T-helper 1 cell treated with Interleukin-12 subunit alpha and Interleukin-12 subunit beta and Interleukin-4 antibody, amounts not matched to agents 30 μg/mL and 1 μg/mL, for 36 hours (primary cell): ENCODE measurements around the gene ZNF195.
"Not testable (repeated sequence)": the region's sequence is repeated elsewhere in the genome, so short reads cannot be mapped to it uniquely, and the experiment has no call there.

Experiments used
- H3K27ac Mint-ChIP-seq: one replicate; pipeline ENCODE4 v1.8.0; 2021; ENCODE audit warnings: mild to moderate bottlenecking, mixed read lengths
- H3K27me3 Mint-ChIP-seq: one replicate; pipeline ENCODE4 v1.8.0; 2021; ENCODE audit warnings: low read depth, mixed read lengths
- H3K36me3 Mint-ChIP-seq: one replicate; pipeline ENCODE4 v1.8.0; 2021; ENCODE audit warnings: low read depth, mixed read lengths
- H3K4me1 Mint-ChIP-seq: one replicate; pipeline ENCODE4 v1.8.0; 2021; ENCODE audit warnings: low read depth, mixed read lengths
- H3K4me3 Mint-ChIP-seq: one replicate; pipeline ENCODE4 v1.8.0; 2021; ENCODE audit warnings: mild to moderate bottlenecking, moderate library complexity, mixed read lengths
- H3K9me3 Mint-ChIP-seq: one replicate; pipeline ENCODE4 v1.8.0; 2021; ENCODE audit warnings: mixed read lengths

ZNF195 gene

DNA sequence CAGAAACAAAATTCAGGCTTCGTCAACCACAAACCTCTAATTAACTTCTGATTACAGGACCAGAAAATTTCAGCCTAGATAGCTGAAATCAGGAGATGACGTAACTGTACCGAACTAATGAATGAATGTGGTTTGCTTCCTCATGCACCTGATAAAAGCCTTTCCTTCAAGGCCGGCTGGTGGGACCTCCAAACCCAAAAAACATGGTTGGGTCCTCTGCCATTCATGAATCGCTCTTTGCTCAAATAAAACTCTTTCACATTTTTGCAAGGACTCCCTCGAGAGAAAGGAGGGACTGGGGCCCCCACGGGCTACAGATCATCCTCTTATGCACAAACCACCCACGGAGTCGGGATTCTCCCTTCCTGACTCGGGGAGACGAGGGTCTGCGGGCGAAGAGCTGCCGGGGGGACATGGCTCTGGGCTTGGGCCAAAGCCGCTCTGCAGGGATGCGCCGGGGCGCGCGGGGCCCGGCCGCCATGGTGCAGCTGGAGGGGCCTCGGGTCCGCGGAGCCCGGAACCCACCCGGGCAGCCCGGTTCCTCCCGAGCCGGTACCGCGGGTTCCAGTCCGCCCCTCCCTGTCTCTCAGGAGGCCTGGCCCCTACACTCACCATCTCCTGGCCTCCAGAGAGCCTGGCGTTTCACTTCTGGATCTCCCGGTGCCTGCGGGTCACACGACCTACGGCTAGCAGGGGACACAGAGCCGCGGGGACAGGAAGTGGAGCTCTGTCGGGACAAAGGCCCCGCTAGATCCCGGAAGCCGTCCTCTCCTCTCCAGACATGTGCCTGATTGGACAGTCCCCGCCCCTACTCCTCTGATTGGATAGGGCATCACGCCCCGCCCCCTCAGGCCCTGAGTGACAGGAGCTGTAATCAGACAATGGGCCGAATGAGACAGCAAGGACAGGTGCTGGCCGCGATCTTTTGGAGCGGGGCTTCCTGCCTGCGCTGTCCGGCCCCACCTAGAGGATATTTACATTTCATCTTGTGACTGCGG is at the start of gene ZNF195:
TSS of gene ZNF195 (minus strand) at position 721 of the 998 bp plus-strand sequence. CDS start at position 615, 106 bp downstream.
- Mint-ChIP-seq H3K4me3 (peak within 1 kb of the TSS; percentile 98), H3K9me3 (peaks cover 24% of the 10 kb centered on the region), H3K27ac (peak within 1 kb of the TSS; percentile 98), H3K27me3 (no peaks in the 10 kb centered on the region), H3K4me1 (peaks cover 27% of the 10 kb centered on the region), H3K36me3 (peaks cover 47% of the 10 kb centered on the region)

DNA sequence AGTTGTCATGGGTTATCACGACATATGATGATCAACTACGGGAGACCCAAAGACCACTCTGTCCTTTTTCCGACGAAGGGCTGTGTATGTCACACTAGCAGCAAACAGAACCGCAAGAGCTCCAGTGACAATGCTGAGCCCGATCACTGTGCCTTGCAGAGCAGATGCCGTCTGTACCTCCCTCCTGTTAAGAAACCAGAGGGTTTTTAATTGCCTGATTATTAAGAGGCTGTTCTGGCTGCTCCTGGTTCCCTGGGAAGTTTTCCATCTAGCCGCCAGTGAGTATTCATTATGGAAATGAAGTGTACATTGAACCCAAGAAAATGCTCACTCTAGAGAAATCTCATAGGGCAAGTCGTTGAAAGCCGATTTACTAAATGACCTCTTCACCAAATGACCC is 49.1 kb upstream of the ZNF195 start:
- H3K36me3 Mint-ChIP-seq, H3K9me3 Mint-ChIP-seq, H3K4me3 Mint-ChIP-seq, H3K27ac Mint-ChIP-seq, H3K4me1 Mint-ChIP-seq: not testable (repeated sequence)
- peaks cover 19% of the 10 kb centered on the region for H3K27me3 Mint-ChIP-seq

DNA sequence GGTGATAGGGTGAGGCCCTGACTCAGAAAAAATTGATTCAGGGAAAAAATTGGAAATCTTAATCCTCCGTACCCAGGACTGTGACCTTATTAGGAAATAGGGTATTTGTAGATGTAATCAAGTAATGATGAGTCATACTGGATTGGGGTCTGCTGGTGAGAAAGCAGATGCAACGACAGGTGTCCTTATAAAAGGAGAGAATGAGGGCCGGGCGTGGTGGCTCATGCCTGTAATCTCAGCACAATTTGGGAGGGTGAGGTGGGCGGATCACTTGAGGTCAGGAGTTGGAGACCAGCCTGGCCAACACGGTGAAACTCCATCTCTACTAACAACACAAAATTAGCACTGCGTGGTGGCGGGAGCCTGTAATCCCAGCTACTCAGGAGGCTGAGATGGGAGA is 47.6 kb upstream of the ZNF195 start:
- H3K27ac Mint-ChIP-seq, H3K4me1 Mint-ChIP-seq, H3K36me3 Mint-ChIP-seq, H3K9me3 Mint-ChIP-seq, H3K4me3 Mint-ChIP-seq: not testable (repeated sequence)
- peaks cover 23% of the 10 kb centered on the region for H3K27me3 Mint-ChIP-seq

DNA sequence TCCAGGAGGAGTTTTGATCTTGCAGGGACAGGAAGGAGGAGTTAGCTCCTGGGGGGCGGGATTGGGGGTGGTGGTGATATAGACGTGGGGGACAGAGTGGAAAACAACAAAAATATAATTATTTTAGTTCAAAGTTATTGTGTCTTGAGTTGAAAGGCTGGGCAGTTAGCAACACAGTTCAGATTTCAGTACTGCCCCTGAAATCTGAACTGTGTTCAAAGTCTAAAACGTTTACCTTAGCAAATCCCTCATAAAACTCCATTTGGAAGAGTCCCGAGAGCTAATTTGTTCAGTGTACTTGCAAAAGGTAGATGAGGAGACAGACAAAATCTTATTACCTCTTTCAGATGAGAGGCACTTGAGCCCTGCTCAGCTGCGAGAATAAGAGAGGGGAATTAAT is 45.0 kb upstream of the ZNF195 start:
- not testable (repeated sequence) for H3K4me1 Mint-ChIP-seq, H3K27ac Mint-ChIP-seq, H3K9me3 Mint-ChIP-seq, H3K36me3 Mint-ChIP-seq
- peak overlapping the region; percentile 65 for H3K4me3 Mint-ChIP-seq
- peaks cover 31% of the 10 kb centered on the region for H3K27me3 Mint-ChIP-seq

DNA sequence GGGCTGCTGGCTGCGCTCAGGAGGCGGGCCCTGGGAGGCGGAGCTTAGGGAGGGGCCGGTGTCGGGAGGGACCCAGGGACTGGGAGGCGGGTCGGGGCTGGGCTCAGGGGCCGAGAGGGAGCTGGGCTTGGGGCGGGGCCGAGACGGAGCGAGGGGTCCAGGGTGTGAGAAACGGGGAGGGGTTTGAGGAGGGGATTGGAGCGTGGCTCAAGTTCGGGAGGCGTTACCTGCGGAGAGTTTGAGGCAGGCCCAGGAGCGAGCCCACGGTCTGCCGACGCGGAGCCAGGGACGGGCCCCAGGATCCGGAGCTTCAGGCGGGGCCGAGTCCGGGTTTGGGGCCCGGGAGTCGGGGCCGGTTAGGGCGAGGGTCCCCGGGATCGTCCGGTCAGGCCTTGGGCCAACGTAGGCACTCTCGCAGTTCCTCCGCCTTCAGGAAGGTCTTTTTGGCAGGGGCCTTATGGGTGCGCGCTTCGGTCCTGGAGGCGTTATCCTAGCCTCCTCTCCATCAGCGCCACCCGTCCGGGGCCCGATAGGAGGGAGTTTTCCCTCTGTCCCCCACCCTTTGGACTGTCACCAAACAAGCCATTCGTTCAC is 44.3 kb upstream of the ZNF195 start:
- Mint-ChIP-seq H3K27ac (peak overlapping the region; percentile 41), H3K4me3 (peak overlapping the region; percentile 85), H3K27me3 (peaks cover 28% of the 10 kb centered on the region)
- not testable (repeated sequence) for H3K9me3 Mint-ChIP-seq, H3K4me1 Mint-ChIP-seq, H3K36me3 Mint-ChIP-seq

DNA sequence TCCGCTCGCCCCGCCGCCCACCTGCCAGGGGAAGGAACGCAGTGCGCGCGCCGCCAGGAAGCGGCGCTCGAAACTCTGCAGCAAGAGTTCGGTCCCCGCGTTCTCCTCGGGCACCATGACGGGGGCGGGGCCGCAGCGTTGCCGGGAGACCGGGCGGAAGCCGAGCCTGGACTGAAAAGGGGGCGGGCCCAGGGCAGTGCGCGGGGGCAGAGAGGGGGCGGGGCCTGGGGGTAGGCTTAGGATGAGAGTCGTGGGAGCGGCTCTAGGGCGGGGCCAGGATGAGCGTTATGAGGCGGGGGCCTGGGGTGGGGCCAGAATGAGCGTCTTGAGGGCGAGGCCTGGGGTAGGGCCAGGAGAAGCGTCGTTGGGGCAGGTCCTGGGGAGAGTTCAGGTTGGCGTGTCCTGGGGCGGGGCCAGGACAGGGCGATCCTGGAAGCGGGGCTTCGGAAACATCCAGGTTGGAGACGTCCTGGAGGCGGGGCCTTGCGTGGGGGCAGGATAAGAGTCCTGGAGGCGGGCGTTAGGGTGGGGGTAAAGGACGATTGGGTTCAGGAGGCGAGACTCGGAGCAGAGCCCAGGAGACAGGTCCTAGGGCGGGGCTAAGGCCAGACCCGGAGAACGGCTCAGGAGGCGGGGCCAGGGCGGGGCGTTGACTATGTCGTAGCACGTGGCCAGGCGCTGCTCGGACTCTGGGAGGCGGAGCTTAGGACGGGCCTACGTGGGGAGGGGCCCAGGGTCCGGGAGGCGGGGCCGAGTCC is 43.6 kb upstream of the ZNF195 start:
- Mint-ChIP-seq H3K27ac (peak overlapping the region; percentile 87), H3K27me3 (peaks cover 28% of the 10 kb centered on the region), H3K4me3 (peak overlapping the region; percentile 85)
- not testable (repeated sequence) for H3K9me3 Mint-ChIP-seq, H3K4me1 Mint-ChIP-seq, H3K36me3 Mint-ChIP-seq

DNA sequence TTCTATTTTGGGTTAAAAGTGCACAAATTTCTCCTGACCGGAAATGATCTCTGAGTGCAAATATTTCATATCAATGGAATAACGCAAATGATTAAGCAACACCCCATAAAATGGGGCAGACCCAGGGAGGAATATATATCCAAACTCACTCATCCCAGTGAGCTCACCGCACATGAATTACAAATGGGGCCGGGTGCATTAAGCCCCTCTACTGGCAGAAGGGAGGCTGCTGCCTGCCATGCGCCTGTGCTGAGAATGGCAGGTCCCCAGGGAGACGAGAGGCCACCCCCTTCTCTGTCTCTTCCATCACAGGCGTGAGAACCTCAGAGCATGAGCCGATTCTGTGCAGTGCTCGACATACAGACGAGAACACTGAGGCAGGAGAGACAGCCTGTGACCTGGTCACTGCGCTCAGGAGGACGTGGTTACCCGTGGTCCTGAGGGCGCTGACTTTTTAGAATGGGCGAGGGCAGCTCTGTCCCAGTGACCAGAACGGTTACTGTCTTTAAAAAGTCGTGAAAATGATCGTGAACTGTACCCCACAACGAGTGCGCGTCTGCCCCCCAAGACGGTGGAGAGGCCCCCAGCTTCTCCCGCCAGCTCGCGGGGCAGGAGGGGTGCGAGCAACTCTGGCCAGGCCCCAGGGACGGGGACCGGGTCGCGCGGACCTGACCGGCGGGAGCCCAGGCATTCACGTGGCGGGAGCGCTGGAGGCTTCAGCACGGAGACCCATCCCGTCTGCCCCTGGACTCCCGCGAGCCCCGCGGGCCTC is 42.8 kb upstream of the ZNF195 start:
- peak overlapping the region; percentile 87 for H3K4me3 Mint-ChIP-seq
- H3K9me3 Mint-ChIP-seq, H3K36me3 Mint-ChIP-seq, H3K4me1 Mint-ChIP-seq: not testable (repeated sequence)
- peaks cover 28% of the 10 kb centered on the region for H3K27me3 Mint-ChIP-seq
- peak overlapping the region; percentile 49 for H3K27ac Mint-ChIP-seq

DNA sequence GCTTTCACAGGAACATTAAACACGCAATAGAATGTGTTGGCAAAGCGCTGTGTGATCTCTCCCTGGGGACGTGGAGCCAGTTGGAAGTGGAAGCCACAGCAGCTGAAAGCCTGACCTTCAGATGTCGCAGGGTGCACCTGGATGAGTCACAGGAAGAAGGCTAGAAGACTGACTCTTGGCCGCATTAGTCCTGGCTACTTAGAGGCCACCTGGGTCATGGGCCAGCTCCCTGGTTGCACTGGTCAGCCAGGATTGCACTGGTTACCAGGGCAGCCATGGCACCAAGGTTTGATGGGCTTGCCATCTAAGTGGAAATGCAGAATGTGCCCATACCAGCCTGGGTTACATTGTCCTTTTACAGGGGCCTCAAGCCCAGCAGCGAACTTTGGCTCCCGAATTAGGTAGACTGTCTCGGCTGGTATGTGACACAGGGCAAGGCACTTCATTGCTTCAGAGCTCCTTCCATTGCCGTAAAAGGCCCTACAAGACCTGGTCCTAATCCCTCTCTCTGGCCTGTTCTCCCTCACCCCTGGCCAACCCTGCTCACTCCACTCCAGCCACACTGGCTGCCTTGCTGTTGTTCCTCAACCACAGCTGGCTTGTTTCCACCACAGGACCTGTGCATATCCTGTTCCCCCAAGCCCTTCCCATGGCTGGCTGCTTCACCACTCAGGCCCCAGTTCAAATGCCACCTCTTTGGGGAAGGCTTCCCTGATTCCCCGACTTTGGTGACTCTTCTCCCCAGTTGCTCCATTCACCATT is 41.5 kb upstream of the ZNF195 start:
- H3K4me3 Mint-ChIP-seq = peak overlapping the region; percentile 30
- H3K9me3 Mint-ChIP-seq = not testable (repeated sequence)

DNA sequence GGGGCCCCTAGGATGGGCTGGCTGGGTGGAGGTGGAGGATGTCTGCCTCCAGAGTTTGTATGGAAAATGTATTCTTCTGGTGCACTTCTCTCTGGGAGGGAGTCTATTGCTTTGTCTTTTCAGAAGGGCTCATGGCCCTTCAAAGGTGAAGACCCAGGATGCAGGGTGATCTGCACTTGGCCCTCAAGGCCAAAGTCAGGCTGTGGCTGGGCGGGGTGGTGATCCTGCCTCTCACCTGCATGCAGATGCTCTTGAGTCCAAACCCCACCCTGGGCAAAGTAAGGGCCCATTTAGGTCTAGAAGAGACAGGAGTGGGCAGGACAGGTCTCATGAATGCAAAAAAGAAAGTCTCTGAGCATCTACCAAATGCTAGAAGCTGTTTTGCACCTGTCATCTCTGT is 40.5 kb upstream of the ZNF195 start:
- not testable (repeated sequence) for H3K4me1 Mint-ChIP-seq, H3K27ac Mint-ChIP-seq, H3K36me3 Mint-ChIP-seq, H3K4me3 Mint-ChIP-seq, H3K9me3 Mint-ChIP-seq
- peaks cover 21% of the 10 kb centered on the region for H3K27me3 Mint-ChIP-seq

More for the DNA sequence above, 41.5 kb upstream of the ZNF195 start:
- H3K4me1 Mint-ChIP-seq, H3K36me3 Mint-ChIP-seq, H3K27ac Mint-ChIP-seq: not testable (repeated sequence)
- peaks cover 23% of the 10 kb centered on the region for H3K27me3 Mint-ChIP-seq

DNA sequence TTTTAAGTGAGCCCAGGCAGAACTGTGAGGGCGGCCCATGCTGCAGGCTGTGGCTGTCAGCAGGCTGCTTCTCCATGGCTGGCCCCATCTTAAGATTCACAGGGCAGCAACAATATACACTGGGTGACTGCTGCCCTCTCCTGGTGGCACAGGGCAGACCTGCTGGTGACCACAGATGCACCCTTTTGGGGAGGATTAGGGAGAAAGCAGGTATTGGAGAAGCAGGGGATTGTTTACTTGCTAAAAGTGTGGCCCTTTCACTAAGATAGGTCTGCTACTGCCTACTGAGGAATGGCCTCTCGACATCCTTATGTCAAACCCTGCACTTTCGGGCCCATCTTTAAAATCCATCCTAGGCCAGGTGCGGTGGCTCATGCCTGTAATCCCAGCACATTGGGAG is 38.1 kb upstream of the ZNF195 start:
- not testable (repeated sequence) for H3K4me1 Mint-ChIP-seq, H3K27ac Mint-ChIP-seq, H3K4me3 Mint-ChIP-seq, H3K36me3 Mint-ChIP-seq, H3K9me3 Mint-ChIP-seq
- peaks cover 18% of the 10 kb centered on the region for H3K27me3 Mint-ChIP-seq

DNA sequence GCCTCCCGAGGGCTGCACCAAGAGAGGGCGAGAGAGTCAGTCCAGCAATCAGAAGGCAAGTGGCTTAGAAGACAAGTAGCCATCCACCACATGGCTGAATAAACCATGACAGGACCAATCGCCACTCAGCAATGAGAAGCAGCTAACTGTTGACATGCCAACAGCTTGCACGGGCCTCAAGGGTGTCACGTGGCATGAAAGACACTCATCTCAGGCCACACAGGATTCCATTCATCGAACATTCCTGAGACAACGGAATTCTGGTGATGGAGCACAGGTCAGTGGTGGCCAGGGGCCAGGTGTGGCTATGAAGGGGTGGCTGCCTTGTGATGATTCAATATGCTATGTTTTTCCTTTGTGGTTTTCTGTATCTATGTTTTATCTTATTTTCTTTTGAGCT is 36.4 kb upstream of the ZNF195 start:
- not testable (repeated sequence) for H3K9me3 Mint-ChIP-seq, H3K27me3 Mint-ChIP-seq, H3K4me1 Mint-ChIP-seq, H3K27ac Mint-ChIP-seq, H3K36me3 Mint-ChIP-seq, H3K4me3 Mint-ChIP-seq

DNA sequence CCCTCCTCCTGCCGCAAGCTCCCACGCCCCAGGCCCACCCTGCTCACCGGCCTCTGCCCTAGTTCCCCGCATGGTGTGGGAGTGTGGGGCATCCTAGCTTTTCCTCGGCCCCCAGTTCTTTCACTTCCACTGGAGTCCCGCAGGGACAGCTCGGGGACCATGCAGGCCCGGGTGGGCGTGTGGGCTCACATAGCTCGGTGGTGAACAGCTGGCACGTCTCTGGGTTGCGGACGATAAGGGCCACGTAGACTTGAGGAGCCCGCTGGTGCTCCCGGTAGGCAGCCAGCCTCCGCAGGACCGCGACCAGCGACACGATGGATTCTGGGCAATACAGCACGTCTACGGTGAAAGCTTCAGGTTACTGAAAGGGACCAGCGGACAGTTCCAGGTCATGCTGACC is 34.7 kb upstream of the ZNF195 start:
- H3K4me3 Mint-ChIP-seq, H3K36me3 Mint-ChIP-seq, H3K27ac Mint-ChIP-seq: not testable (repeated sequence)

DNA sequence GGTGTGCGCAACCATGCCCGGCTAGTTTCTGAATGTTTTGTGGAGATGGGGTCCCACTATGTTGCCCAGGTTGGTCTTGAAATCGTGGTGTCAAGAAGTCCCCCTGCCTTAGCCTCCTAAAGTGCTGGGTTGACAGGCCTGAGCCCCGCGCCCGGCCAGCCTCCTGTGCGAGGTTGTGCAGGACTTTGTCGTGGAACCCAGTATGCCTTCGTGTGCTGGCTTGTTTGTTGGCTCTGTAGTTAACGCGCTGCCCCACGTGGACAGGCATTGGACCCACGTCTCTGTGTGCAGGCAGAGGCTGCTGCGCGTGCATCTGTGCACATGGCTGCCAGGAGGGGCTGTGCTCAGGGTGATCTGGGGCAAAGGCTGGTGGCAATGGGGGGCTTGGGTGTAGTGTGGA is 33.9 kb upstream of the ZNF195 start:
- Mint-ChIP-seq H3K36me3 (no peaks in the 10 kb centered on the region), H3K27ac (no peak overlapping the region), H3K4me3 (no peak overlapping the region), H3K27me3 (no peaks in the 10 kb centered on the region), H3K4me1 (peaks cover 2% of the 10 kb centered on the region), H3K9me3 (no peaks in the 10 kb centered on the region)

More for the DNA sequence above, 34.7 kb upstream of the ZNF195 start:
- H3K4me1 Mint-ChIP-seq, H3K9me3 Mint-ChIP-seq, H3K27me3 Mint-ChIP-seq: not testable (repeated sequence)

DNA sequence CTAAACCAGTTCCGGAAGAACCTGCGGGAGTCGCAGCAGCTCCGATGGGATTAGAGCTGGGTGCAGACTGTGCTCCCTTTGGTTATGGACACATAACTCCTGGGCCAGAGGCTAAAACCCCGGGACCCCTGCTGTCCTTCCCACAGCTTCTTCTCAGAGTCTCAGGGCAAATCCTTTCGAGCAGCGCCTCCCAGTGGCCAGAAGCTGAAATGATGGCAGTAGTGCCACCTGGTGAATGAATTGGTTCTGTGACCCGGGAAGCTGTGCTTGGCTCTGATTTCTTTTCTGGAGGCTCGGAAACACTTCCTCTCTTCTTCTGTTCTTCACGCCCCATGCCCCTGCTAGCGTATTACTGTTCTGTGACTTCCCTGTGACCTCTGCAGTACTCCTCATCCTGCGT is 29.8 kb upstream of the ZNF195 start:
- H3K27ac Mint-ChIP-seq, H3K27me3 Mint-ChIP-seq, H3K9me3 Mint-ChIP-seq, H3K4me3 Mint-ChIP-seq, H3K4me1 Mint-ChIP-seq, H3K36me3 Mint-ChIP-seq: not testable (repeated sequence)
